VCaP (cell line): Measurements from ENCODE around the gene SLC7A9.

Source experiments
- H3K27ac ChIP-seq: fragments of 450-650 bp; 2 replicates; pipeline ENCODE4 v1.5.1; 2017
- CTCF ChIP-seq: fragments of 450-650 bp; conservative IDR thresholded peaks from 2 replicates; pipeline ENCODE4 v1.5.1; 2017; ENCODE audit warnings: mild to moderate bottlenecking, moderate library complexity

The SLC7A9 gene

DNA sequence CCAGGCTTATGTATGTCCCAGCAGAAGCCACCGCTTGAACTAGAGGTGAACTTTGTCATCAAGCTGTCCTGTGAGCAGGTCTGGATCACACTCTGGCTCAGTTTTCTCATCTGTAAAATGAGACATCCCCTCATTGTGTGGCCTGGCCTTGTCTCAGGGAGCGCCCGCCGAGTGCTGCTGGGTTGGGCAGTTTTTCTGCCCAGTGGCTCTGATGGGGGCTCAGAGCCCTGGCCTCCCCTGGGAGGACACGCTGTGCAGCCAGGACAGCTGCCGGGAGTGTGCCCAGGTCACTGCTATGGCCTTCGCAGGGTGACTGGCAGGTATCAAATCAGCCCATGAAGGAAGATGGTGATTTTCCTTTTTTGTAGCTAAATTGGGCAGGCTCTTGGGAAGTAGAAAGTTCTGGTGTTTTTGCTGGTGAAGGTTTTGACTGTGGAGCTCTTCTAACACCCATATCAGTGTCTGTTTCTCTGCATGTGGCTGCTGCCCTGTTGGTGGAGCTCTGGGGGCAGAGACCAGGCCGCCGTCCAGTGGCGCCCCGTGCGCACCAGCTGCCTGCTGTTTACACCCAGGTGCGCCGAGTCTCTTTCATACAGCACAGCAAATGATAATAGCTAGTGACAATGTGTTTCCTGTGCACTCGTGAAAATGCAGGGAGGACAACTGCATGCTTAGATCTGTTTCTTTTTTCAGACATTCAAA, 40.8 kb downstream of the SLC7A9 start:
- no peak overlapping the region for H3K27ac ChIP-seq
- no peak for TF ChIP-seq CTCF

GRCh38 chr19:32828139-32828538, 41.4 kb downstream of the SLC7A9 start:
- TF ChIP-seq CTCF: no peak
- no peak overlapping the region for H3K27ac ChIP-seq

GRCh38 chr19:32824916-32825608, 44.5 kb downstream of the SLC7A9 start:
- H3K27ac ChIP-seq: no peak overlapping the region
- no peak for TF ChIP-seq CTCF

DNA sequence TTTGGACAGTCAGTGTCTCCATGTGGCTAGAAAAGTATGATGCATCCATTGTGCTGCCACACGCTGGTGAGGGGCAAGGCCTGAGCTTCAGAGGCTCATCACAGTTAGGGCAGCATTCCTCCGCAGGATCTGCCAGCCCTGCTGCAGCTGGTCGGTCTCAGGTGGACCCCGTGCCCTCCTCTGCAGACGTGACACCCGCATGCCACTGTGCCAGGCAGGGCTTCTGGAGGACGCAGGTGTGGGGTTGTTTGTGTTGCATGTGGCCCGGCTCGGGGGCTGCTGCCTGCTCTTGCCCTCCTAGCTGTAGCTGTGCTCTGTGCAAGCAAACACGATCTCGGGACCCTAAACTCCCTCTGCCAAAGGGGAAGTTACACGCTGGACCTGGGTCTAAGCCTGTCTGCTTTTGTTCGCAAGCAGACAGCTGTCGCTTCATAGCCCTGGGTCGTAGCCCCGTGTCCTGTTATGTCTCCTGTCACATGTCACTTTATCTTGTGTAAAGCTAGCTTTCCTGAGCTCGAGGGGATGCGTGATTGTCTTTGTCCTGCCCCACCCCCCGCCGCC, 45.3 kb downstream of the SLC7A9 start:
- TF ChIP-seq CTCF: peak; percentile 7; the same call in 1 of the 2 replicates

GRCh38 chr19:32823747-32824102, 45.8 kb downstream of the SLC7A9 start:
- no peak for TF ChIP-seq CTCF

More for the DNA sequence above, 45.3 kb downstream of the SLC7A9 start:
- no peak overlapping the region for H3K27ac ChIP-seq

DNA sequence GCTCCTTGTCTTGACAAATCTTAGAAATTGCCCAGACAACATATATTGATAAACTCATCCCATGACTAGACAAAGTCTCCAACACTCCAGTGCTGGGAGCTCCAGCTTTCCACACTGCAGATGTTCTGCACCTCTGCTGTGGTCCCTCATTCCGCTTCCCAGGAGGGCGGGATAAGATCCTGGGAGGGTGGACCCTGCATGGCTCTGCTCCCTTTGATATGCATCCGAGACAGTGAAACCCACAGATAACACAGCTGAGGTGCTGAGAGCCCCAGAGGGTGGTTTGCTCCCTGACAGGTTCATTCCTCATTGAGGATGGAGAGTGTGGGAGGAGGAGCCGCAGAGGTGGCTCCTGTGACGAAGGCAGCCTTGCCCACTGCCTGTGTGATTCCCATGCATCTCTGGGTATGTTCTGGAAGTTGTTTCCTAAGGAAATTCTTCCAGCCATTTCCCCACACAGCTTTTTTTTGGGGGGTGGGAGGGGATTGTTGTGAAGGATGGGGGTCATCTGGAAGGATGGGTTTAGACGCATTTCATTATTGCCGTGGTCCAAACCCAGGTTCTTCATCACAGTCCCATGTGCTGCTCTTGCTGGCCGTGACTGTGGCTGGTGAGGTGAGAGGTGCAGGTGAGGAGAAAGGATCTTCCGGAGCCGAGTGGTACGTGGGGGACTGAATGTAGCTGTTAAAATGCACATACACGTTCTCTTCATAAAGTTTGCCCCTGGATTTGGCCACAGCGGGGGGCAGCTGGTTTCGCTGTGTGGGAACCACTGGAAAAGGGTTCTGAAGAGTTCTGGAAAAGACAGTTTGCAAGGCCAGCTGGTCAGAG, 46.4 kb downstream of the SLC7A9 start:
- no peak overlapping the region for H3K27ac ChIP-seq
- TF ChIP-seq CTCF: no peak

More at GRCh38 chr19:32823747-32824102, 45.8 kb downstream of the SLC7A9 start:
- no peak overlapping the region for H3K27ac ChIP-seq
